Body of pancreas (tissue), 4 donors: ENCODE measurements around the gene PFKFB4. TPM values are rescaled to one million over a fixed set of nuclear protein-coding genes. Genes with fewer than 3 reads are reported as not detected.

Experiments
- ATAC-seq: fragments of 150-250 bp; one replicate; pipeline ENCODE4 v1.9.1; 2016
- DNase-seq, 4 donors: peaks; one replicate each; pipeline ENCODE4 v3.0.0-alpha.2; 2019
- H3K27ac ChIP-seq, 4 donors: fragments of 200-600 bp; sonication (generic); 1 replicate in 3 of 4; 2 replicates in 1 of 4; pipeline versions ENCODE4 v1.5.1 to v1.6.1; 2016 to 2019; ENCODE audit warnings: mild to moderate bottlenecking in 1 of 4, mixed read lengths in 1 of 4, moderate library complexity in 1 of 4
- H3K27me3 ChIP-seq, 2 donors: fragments of 200-600 bp; sonication (generic); one replicate each; pipeline ENCODE4 v1.6.0; 2016; ENCODE audit warnings: mild to moderate bottlenecking in 1 of 2
- H3K36me3 ChIP-seq, 2 donors: fragments of 200-600 bp; sonication (generic); replicated peaks in 1 of 2; 2 replicates each; pipeline ENCODE4 v1.5.1; 2016; ENCODE audit warnings: low read depth in 2 of 2; ENCODE audit not compliant: insufficient read depth in 1 of 2
- H3K4me1 ChIP-seq: fragments of 200-600 bp; sonication (generic); one replicate; pipeline ENCODE4 v1.6.0; 2016
- H3K4me3 ChIP-seq, 2 donors: fragments of 200-600 bp; sonication (generic); 1 replicate in 1 of 2; 2 replicates in 1 of 2; pipeline ENCODE4 v1.5.1; 2016 to 2019
- H3K9me3 ChIP-seq, 3 donors: fragments of 200-600 bp; sonication (generic); 1 replicate in 2 of 3; 2 replicates in 1 of 3; pipeline ENCODE4 v1.5.1; 2016
- POLR2A ChIP-seq, 3 donors: fragments of 450-650 bp; IDR thresholded peaks; one replicate each; pipeline ENCODE4 v1.6.1; 2016; ENCODE audit warnings: antibody characterized with exemption in 3 of 3, mild to moderate bottlenecking in 2 of 3
- WGBS, 2 donors: methylation state at CpG; one replicate each; pipeline ENCODE4 v1.1.5; 2017; 5-methylcytosine and 5-hydroxymethylcytosine counted together
- intact Hi-C: fragments of 100-400 bp; cut with DNase I; formaldehyde crosslinking; loops from one replicate; pipeline ENCODE4 v1.15.1; 2023
- total RNA-seq, 2 donors: library from RNA; depleted of rRNA; stranded (reverse); fragments of >200 nt; gene quantifications; one replicate each; pipeline ENCODE4 v1.1.0, GENCODE V29; 2016
- TF ChIP-seq, protein P1 (sequence below), 7 experiments: fragments of 450-650 bp in 4 of 7; fragments of 200-600 bp in 3 of 7; sonication (generic) in 3 of 7; IDR thresholded peaks; one replicate each; pipeline ENCODE4 v1.5.1; 2016 to 2019; ENCODE audit warnings: antibody characterized with exemption in 7 of 7

PFKFB4 gene
- total RNA-seq, 2 donors from 2014 or later, result 8.9 to 11.4 TPM

DNA sequence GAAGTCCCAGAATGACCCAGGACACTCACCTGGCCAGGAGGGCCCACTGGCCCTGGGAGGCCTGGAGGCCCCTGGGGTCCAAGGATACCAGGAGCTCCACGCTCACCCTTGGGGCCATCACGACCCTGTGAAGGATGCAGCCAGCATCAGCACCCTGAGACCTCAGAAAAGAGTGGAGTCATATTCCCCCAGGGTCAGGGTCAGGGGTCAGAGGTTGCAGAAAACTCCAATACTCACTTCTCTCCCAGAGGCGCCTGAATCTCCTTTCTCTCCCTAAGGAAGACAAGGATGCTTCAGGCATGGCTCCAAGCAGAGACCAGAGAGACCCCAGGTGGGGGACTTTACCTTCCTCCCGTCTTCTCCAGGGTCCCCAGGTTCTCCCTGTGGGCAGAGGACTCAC lies 20.0 kb upstream of the PFKFB4 start:
- Histone ChIP-seq H3K4me3 (no peak overlapping the region), H3K9me3 (no peaks in the 10 kb centered on the region), H3K27me3 (no peaks in the 10 kb centered on the region), H3K27ac (no peak overlapping the region), H3K4me1 (no peaks in the 10 kb centered on the region), H3K36me3 (no peaks in the 10 kb centered on the region)
- 65 to 77% methylated on average over 4 of the region's 4 CpGs for WGBS, 2 donors
- ATAC-seq, result no peak
- intact Hi-C loops, result no loop called here
- no peak for DNase-seq
- TF ChIP-seq, protein P1, sequence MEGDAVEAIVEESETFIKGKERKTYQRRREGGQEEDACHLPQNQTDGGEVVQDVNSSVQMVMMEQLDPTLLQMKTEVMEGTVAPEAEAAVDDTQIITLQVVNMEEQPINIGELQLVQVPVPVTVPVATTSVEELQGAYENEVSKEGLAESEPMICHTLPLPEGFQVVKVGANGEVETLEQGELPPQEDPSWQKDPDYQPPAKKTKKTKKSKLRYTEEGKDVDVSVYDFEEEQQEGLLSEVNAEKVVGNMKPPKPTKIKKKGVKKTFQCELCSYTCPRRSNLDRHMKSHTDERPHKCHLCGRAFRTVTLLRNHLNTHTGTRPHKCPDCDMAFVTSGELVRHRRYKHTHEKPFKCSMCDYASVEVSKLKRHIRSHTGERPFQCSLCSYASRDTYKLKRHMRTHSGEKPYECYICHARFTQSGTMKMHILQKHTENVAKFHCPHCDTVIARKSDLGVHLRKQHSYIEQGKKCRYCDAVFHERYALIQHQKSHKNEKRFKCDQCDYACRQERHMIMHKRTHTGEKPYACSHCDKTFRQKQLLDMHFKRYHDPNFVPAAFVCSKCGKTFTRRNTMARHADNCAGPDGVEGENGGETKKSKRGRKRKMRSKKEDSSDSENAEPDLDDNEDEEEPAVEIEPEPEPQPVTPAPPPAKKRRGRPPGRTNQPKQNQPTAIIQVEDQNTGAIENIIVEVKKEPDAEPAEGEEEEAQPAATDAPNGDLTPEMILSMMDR (IDR thresholded peaks at IDR 0.05), result no peak

DNA sequence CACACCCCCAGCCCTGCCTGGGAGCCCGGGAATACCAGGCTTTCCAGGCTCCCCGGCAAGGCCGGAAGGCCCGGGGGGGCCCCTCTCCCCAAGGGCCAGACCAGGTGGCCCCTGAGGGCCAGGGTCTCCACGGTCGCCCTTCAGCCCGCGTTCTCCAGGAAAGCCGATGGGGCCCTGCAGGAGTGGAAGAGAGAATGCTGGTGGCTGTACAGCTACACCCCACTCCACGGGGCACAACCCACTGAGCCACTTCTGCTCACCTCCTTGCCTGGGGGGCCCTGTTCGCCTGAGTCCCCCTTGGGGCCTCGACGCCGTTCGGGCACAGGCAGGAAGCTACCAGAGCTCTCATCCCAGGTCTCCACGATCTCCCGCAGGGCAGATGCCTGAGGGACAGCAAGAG lies 18.8 kb upstream of the PFKFB4 start:
- H3K9me3 ChIP-seq, result no peaks in the 10 kb centered on the region
- 63 to 77% methylated on average over 3 to 17 of the region's 17 CpGs for WGBS, 2 donors
- no peak overlapping the region for H3K4me3 ChIP-seq
- H3K27me3 ChIP-seq, result no peaks in the 10 kb centered on the region
- no peak overlapping the region for H3K27ac ChIP-seq
- no peak for TF ChIP-seq POLR2A (IDR thresholded peaks at IDR 0.05)
- TF ChIP-seq, protein P1 (IDR thresholded peaks at IDR 0.05), result no peak
- DNase-seq (no peak), ATAC-seq (no peak)
- intact Hi-C loops, result no loop called here
- no peaks in the 10 kb centered on the region for H3K4me1 ChIP-seq
- no peaks in the 10 kb centered on the region for H3K36me3 ChIP-seq

DNA sequence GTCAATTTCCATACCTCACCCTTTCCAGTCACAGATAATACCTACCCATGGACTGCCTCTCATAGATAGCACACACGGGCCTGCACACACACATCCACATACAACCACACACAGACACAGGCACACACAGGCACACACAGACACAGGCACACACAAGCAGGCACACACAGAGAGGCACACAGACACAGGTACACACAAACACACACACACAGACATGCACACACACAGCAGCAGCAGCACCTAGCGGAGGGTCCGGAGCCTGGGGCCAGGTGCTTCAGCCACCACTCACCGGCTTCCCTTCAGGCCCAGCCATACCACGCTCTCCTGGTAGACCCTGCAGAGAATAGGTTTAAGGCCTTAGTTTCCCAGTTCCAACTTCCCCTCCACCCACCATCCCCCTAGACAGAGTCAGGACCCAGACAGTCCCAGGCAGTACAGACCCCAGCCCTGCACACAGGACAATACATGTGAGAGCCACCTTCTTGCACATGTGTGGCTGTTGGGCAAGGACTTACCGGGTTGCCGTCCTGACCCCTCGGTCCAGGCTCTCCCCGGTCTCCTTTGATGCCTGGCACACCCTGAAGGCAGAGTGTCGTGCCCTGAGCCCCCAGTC lies 17.5 kb upstream of the PFKFB4 start:
- Histone ChIP-seq H3K4me3 (no peak overlapping the region), H3K9me3 (no peaks in the 10 kb centered on the region), H3K4me1 (no peaks in the 10 kb centered on the region), H3K27ac (no peak overlapping the region), H3K27me3 (no peaks in the 10 kb centered on the region), H3K36me3 (no peaks in the 10 kb centered on the region)
- ATAC-seq (no peak), DNase-seq (no peak)
- no peak for TF ChIP-seq POLR2A (IDR thresholded peaks at IDR 0.05)
- intact Hi-C loops, result no loop called here
- 88 to 90% methylated on average over 9 to 10 of the region's 10 CpGs for WGBS, 2 donors

DNA sequence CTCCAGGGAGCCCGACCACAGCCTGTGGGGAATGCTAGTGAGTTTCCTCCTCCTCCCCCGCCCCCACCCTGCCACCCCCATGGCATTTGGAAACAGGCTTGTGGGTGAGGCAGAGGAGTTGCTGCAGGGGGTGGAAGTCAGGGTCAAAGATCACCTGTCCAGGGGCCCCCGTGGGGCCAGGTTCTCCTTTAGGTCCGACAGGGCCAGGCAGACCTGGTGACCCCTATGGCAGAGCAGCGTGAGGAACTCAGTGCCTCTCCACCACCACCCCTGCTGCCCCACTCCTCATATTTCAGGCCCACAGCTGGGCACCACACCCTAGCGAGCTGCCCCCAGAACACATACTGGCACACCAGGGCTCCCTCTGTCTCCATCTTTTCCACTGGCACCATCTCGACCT lies 15.9 kb upstream of the PFKFB4 start:
- H3K4me1 ChIP-seq, result no peaks in the 10 kb centered on the region
- H3K4me3 ChIP-seq, result no peak overlapping the region
- H3K27ac ChIP-seq, result no peak overlapping the region
- WGBS, 2 donors, result 83 to 88% methylated on average over 5 to 7 of the region's 7 CpGs
- TF ChIP-seq, protein P1 (IDR thresholded peaks at IDR 0.05), result no peak
- no peak for TF ChIP-seq POLR2A (IDR thresholded peaks at IDR 0.05)
- DNase-seq (no peak), ATAC-seq (no peak)
- no peaks in the 10 kb centered on the region for H3K9me3 ChIP-seq
- intact Hi-C loops, result no loop called here
- H3K36me3 ChIP-seq, result no peaks in the 10 kb centered on the region
- no peaks in the 10 kb centered on the region for H3K27me3 ChIP-seq

DNA sequence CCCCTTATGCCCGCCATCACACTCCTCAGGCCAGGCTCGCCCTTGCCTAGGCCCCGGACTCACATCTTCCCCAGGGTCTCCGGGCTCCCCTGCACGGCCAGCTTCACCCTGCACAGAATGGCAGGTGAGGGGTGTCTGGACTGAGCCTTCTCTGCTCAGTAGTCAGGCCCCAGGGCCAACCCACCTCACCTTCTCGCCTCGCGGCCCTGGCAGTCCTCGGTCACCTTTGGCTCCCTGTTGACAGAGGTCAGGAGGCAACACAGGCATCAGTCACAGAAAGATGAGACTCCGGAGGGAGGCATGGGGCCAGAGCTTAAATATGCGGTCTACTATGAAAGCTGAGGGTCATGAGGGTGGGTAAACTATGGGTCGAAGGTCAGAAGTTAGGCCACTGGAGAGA lies 15.3 kb upstream of the PFKFB4 start:
- Histone ChIP-seq H3K27ac (no peak overlapping the region), H3K27me3 (no peaks in the 10 kb centered on the region), H3K36me3 (no peaks in the 10 kb centered on the region), H3K4me1 (no peaks in the 10 kb centered on the region), H3K4me3 (no peak overlapping the region), H3K9me3 (no peaks in the 10 kb centered on the region)
- 72 to 74% methylated on average over 11 to 12 of the region's 12 CpGs for WGBS, 2 donors
- intact Hi-C loops, result no loop called here
- TF ChIP-seq, protein P1 (IDR thresholded peaks at IDR 0.05), result no peak
- TF ChIP-seq POLR2A (IDR thresholded peaks at IDR 0.05), result no peak
- ATAC-seq, result no peak
- no peak for DNase-seq
